Measurements from ENCODE around the gene OR1E1. TPM values are rescaled to one million over a fixed set of nuclear protein-coding genes. Genes with fewer than 3 reads are reported as not detected.

OR1E1 gene
- total RNA-seq, 1 experiment from 2014 or later: not detected

Other genes with a start within 250 kb of the OR1E1 start
- not detected in 2 replicates for gene OR1A2, start 200.9 kb downstream of the OR1E1 start, total RNA-seq (2021)
- gene OR1A1, start 190.7 kb downstream of the OR1E1 start, total RNA-seq (2021): not detected in 2 replicates
- gene OR3A1, start 100.0 kb downstream of the OR1E1 start, total RNA-seq (2021): not detected in 2 replicates
- gene OR3A2, start 12.1 kb downstream of the OR1E1 start, total RNA-seq (2021): not detected in 2 replicates
- gene OR3A3, start 13.0 kb upstream of the OR1E1 start, total RNA-seq (2021): not detected in 2 replicates
- not detected in 2 replicates for gene OR1E2, start 35.4 kb upstream of the OR1E1 start, total RNA-seq (2021)
- gene SPATA22, start 73.4 kb upstream of the OR1E1 start, total RNA-seq (2021): not detected in 2 replicates
- gene ASPA, start 77.6 kb upstream of the OR1E1 start, total RNA-seq (2021): not detected in 2 replicates
- 0.63 and 1.2 TPM in 2 replicates for gene TRPV3, start 159.4 kb upstream of the OR1E1 start, total RNA-seq (2021)
- gene TRPV1, start 211.0 kb upstream of the OR1E1 start, total RNA-seq (2021): 5.5 and 8.1 TPM in 2 replicates
- 27.0 and 27.9 TPM in 2 replicates for gene SHPK, start 237.8 kb upstream of the OR1E1 start, total RNA-seq (2021)
- 12.4 and 12.8 TPM in 2 replicates for gene CTNS, start 238.3 kb upstream of the OR1E1 start, total RNA-seq (2021)